ENCODE measurements around the gene NHERF1. TPM values are rescaled to one million over a fixed set of nuclear protein-coding genes. Genes with fewer than 3 reads are reported as not detected.

Gene NHERF1
- total and polyA plus RNA-seq, 9 of the 15 experiments (the other 6 are each of a cell fraction or from before 2014, with no cell fraction given), result 11.4 to 79.9 (median 36.9) TPM

DNA sequence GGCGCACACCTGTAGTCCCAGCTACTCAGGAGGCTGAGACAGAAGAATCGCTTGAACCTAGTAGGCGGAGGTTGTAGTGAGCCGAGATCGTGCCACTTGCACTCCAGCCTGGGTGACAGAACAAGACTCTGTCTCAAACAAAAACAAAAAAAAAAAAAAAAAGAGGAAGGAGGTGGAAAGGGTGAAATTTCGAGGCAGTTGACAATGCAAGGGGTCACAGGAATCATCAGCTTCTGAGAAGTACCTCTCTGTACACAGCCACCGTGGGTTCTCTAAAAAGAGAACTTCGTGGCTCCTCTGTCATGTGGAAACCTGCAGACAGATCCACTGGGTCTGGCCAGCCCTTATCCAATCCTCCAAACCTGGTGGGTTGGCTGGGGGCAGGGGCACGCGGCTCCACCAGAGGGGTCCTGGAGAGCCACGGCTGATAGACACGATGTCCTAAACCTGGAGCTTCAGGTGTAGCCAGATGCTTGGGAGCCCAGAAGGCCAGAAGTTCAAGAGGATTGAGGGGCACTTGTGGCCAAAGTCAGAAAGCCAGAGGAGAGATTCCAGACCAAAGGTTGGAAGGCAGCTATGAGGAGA is 35.2 kb upstream of the NHERF1 start:
- no peaks in the 10 kb centered on the region for H3K9me1 ChIP-seq (ENCODE audit: control insufficient read depth, insufficient read depth, low read length)
- H3K9me3 ChIP-seq (replicated peaks; ENCODE audit: control insufficient read depth, insufficient read depth, low read depth, low read length), result no peaks in the 10 kb centered on the region
- H3K4me2 ChIP-seq (ENCODE audit: insufficient read depth, low read length), result no peak overlapping the region
- no peak overlapping the region for H3K9ac ChIP-seq (ENCODE audit: insufficient read depth in 1 of 2, low read depth in 2 of 2, low read length in 2 of 2)
- H3K4me1 ChIP-seq (replicated peaks in 1 of 2; ENCODE audit: control insufficient read depth in 2 of 2, insufficient read depth in 2 of 2, low read length in 2 of 2), result peaks cover 0 to 6% of the 10 kb centered on the region in 2 experiments; a peak in 3 of 5 replicates
- WGBS (ENCODE audit: insufficient coverage, low coverage, missing lambda C conversion rate), result 16% methylated on average over 10 of the region's 12 CpGs
- CTCF ChIA-PET (ENCODE audit: low intra/inter-chr PET ratio), result no interaction called here
- peak; percentile 19 for FAIRE-seq
- POLR2A ChIA-PET, result interaction anchor here (0.6 to 1.5 kb wide), 4 partner anchors 11 to 14 kb away, joined by 3 read pairs; no protein-coding TSS in a partner anchor
- no peak for DNase-seq (ENCODE audit: extremely low read depth in 1 of 4, low spot score in 3 of 4)
- peaks cover 8% of the 10 kb centered on the region for H4K20me1 ChIP-seq (replicated peaks; ENCODE audit: control insufficient read depth, insufficient read depth, low read length)
- no peaks in the 10 kb centered on the region for H3K79me2 ChIP-seq (ENCODE audit: control insufficient read depth, insufficient read depth, low read length)
- ATAC-seq, result no peak
- H3K36me3 ChIP-seq (ENCODE audit: control insufficient read depth, insufficient read depth, low read length), result no peaks in the 10 kb centered on the region
- H3K4me3 ChIP-seq, result no peak overlapping the region
- no peak overlapping the region for H3K27ac ChIP-seq (ENCODE audit: extremely low read depth, low read depth, low read length)
- H2AFZ ChIP-seq (ENCODE audit: low read depth, low read length), result no peak overlapping the region
- intact Hi-C loops (cut with micrococcal nuclease), result no loop called here
- BruUV-seq (replicated peaks), result no TSS peak
- peaks cover 5 to 34% of the 10 kb centered on the region in 2 experiments for H3K27me3 ChIP-seq (ENCODE audit: control insufficient read depth in 2 of 2, insufficient read depth in 2 of 2, low read length in 2 of 2)
- TF ChIP-seq TAF7 (tag; IDR thresholded peaks at IDR 0.05) (no peak), CCAR2 (IDR thresholded peaks at IDR 0.05; ENCODE audit: low read depth, low read length) (no peak), ZNF76 (CRISPR knock-in tag; IDR thresholded peaks at IDR 0.05; ENCODE audit: borderline replicate concordance) (no peak), ZNF212 (CRISPR knock-in tag; IDR thresholded peaks at IDR 0.05) (no peak), RFX7 (CRISPR knock-in tag; IDR thresholded peaks at IDR 0.05) (no peak), FIP1L1 (IDR thresholded peaks at IDR 0.05; ENCODE audit: low read depth, low read length, poor library complexity, severe bottlenecking) (no peak), POLR3A (IDR thresholded peaks at IDR 0.05; ENCODE audit: borderline replicate concordance, extremely low read depth, insufficient read depth, insufficient read length) (no peak), HDAC6 (IDR thresholded peaks at IDR 0.05; ENCODE audit: low read depth, low read length) (no peak), JUND (IDR thresholded peaks at IDR 0.05; ENCODE audit: borderline replicate concordance, low read depth, low read length) (no peak), JUND (tag; IDR thresholded peaks at IDR 0.05; ENCODE audit: borderline replicate concordance, low read depth, low read length) (no peak), CEBPB (tag; IDR thresholded peaks at IDR 0.05) (no peak)
- TF ChIP-seq, protein P1, sequence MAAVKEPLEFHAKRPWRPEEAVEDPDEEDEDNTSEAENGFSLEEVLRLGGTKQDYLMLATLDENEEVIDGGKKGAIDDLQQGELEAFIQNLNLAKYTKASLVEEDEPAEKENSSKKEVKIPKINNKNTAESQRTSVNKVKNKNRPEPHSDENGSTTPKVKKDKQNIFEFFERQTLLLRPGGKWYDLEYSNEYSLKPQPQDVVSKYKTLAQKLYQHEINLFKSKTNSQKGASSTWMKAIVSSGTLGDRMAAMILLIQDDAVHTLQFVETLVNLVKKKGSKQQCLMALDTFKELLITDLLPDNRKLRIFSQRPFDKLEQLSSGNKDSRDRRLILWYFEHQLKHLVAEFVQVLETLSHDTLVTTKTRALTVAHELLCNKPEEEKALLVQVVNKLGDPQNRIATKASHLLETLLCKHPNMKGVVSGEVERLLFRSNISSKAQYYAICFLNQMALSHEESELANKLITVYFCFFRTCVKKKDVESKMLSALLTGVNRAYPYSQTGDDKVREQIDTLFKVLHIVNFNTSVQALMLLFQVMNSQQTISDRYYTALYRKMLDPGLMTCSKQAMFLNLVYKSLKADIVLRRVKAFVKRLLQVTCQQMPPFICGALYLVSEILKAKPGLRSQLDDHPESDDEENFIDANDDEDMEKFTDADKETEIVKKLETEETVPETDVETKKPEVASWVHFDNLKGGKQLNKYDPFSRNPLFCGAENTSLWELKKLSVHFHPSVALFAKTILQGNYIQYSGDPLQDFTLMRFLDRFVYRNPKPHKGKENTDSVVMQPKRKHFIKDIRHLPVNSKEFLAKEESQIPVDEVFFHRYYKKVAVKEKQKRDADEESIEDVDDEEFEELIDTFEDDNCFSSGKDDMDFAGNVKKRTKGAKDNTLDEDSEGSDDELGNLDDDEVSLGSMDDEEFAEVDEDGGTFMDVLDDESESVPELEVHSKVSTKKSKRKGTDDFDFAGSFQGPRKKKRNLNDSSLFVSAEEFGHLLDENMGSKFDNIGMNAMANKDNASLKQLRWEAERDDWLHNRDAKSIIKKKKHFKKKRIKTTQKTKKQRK (IDR thresholded peaks at IDR 0.05; ENCODE audit: borderline replicate concordance, low read depth, low read length), result no peak
- TF ChIP-seq, protein P2, sequence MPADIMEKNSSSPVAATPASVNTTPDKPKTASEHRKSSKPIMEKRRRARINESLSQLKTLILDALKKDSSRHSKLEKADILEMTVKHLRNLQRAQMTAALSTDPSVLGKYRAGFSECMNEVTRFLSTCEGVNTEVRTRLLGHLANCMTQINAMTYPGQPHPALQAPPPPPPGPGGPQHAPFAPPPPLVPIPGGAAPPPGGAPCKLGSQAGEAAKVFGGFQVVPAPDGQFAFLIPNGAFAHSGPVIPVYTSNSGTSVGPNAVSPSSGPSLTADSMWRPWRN (IDR thresholded peaks at IDR 0.05; ENCODE audit: low read depth), result no peak
- TF ChIP-seq, protein P3, sequence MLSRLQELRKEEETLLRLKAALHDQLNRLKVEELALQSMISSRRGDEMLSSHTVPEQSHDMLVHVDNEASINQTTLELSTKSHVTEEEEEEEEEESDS (CRISPR knock-in tag; IDR thresholded peaks at IDR 0.05), result no peak
- TF ChIP-seq, protein P4, sequence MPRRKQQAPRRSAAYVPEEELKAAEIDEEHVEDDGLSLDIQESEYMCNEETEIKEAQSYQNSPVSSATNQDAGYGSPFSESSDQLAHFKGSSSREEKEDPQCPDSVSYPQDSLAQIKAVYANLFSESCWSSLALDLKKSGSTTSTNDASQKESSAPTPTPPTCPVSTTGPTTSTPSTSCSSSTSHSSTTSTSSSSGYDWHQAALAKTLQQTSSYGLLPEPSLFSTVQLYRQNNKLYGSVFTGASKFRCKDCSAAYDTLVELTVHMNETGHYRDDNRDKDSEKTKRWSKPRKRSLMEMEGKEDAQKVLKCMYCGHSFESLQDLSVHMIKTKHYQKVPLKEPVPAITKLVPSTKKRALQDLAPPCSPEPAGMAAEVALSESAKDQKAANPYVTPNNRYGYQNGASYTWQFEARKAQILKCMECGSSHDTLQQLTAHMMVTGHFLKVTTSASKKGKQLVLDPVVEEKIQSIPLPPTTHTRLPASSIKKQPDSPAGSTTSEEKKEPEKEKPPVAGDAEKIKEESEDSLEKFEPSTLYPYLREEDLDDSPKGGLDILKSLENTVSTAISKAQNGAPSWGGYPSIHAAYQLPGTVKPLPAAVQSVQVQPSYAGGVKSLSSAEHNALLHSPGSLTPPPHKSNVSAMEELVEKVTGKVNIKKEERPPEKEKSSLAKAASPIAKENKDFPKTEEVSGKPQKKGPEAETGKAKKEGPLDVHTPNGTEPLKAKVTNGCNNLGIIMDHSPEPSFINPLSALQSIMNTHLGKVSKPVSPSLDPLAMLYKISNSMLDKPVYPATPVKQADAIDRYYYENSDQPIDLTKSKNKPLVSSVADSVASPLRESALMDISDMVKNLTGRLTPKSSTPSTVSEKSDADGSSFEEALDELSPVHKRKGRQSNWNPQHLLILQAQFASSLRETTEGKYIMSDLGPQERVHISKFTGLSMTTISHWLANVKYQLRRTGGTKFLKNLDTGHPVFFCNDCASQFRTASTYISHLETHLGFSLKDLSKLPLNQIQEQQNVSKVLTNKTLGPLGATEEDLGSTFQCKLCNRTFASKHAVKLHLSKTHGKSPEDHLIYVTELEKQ (CRISPR knock-in tag; IDR thresholded peaks at IDR 0.05), result no peak
- in situ Hi-C loops (cut with MboI), result no loop called here
